ENCODE measurements around the gene GOLGA6L7.
"Not testable (repeated sequence)": the region's sequence is repeated elsewhere in the genome, so short reads cannot be mapped to it uniquely, and the experiment has no call there.

The GOLGA6L7 gene

DNA sequence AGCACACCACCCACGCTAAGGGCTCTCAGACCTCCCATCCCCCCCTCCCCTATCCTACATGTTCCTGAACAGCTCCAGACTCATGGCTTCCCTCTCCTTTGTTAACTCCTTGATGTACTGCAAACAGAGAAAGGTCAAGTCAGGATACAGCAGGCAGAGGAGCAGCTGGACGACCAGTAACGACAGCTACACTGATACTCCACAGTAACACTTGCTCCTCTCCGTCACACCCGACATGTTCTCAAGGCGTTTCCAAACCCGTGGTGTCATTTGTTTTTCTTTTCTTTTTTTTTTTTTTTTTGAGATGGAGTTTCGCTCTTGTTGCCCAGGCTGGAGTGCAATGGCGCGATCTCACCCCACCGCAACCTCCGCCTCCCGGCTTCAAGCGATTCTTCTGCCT is 4.3 kb downstream of the GOLGA6L7 start:
- not testable (repeated sequence) for ATAC-seq (replicated peaks); H3K36me3 Mint-ChIP-seq; DNase-seq; H3K27ac Mint-ChIP-seq; H3K4me1 Mint-ChIP-seq; H3K9me3 Mint-ChIP-seq; H3K4me3 Mint-ChIP-seq; H3K27me3 Mint-ChIP-seq

DNA sequence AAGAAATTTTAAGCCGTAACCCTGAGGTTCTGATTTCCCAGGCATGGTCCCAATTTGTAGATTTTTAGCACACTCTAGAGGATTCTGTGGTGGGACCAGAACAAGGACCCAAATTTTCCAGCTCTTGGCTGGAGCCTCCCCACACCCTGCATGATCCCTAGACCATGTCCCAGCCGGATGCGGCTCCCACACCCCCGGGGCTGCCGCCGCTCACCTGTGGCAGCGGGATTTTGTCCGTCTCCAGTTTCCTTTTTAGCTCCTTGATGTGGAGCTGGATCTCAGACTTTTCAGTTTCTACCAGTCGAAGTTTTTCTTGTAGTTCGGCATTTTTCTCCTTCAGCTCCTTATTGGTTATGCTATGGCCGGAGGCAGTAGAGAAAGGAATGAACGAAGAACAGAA is 4.9 kb downstream of the GOLGA6L7 start:
- ATAC-seq (replicated peaks); H3K27me3 Mint-ChIP-seq; H3K4me1 Mint-ChIP-seq; DNase-seq; H3K4me3 Mint-ChIP-seq; H3K36me3 Mint-ChIP-seq; H3K27ac Mint-ChIP-seq; H3K9me3 Mint-ChIP-seq: not testable (repeated sequence)

- not testable (repeated sequence) for H3K27me3 Mint-ChIP-seq; H3K4me3 Mint-ChIP-seq; DNase-seq; ATAC-seq (replicated peaks); H3K4me1 Mint-ChIP-seq; H3K27ac Mint-ChIP-seq; H3K9me3 Mint-ChIP-seq; H3K36me3 Mint-ChIP-seq
These were observed 6.2 kb downstream of the GOLGA6L7 start for GRCh38 chr15:28842210-28842609.

DNA sequence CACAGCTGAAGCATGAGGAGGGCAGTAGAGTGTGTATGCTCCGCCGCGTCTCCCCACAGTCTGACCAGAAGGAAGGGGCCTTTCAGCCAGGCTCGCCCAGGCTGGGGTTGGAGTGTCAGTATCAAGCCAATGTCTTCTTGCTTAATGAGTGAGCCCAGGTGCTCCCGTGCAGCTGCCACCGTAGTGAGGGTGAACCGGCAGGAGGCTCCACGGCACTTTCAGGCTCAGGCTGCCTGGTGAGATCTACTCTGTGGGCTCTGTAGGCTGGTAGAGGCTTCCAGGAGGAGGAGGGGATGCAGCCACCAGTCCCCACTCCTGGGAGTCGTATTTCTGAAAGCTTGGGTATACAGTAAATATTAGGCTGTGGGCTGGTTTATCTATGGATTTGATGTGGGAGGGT is 8.2 kb downstream of the GOLGA6L7 start:
- not testable (repeated sequence) for H3K36me3 Mint-ChIP-seq; H3K4me1 Mint-ChIP-seq; ATAC-seq (replicated peaks); H3K9me3 Mint-ChIP-seq; H3K27me3 Mint-ChIP-seq; DNase-seq; H3K27ac Mint-ChIP-seq; H3K4me3 Mint-ChIP-seq

GRCh38 chr15:28834957-28835585 is 13.4 kb downstream of the GOLGA6L7 start:
- ATAC-seq (replicated peaks); H3K9me3 Mint-ChIP-seq; H3K36me3 Mint-ChIP-seq; DNase-seq; H3K4me3 Mint-ChIP-seq; H3K27ac Mint-ChIP-seq: not testable (repeated sequence)
- H3K4me1 Mint-ChIP-seq = peaks cover 4 to 13% of the 10 kb centered on the region in 2 donors
- peaks cover 13 to 20% of the 10 kb centered on the region in 2 donors for H3K27me3 Mint-ChIP-seq

GRCh38 chr15:28831897-28832587 is 16.4 kb downstream of the GOLGA6L7 start:
- H3K4me3 Mint-ChIP-seq = peak overlapping the region; percentile 55 to 73
- not testable (repeated sequence) for H3K27ac Mint-ChIP-seq, H3K36me3 Mint-ChIP-seq, H3K9me3 Mint-ChIP-seq
- peaks cover 4 to 13% of the 10 kb centered on the region in 2 donors for H3K4me1 Mint-ChIP-seq
- ATAC-seq (replicated peaks) (peak; percentile 55 to 73), DNase-seq (peak; percentile 4)
- peaks cover 15 to 20% of the 10 kb centered on the region in 2 donors for H3K27me3 Mint-ChIP-seq

DNA sequence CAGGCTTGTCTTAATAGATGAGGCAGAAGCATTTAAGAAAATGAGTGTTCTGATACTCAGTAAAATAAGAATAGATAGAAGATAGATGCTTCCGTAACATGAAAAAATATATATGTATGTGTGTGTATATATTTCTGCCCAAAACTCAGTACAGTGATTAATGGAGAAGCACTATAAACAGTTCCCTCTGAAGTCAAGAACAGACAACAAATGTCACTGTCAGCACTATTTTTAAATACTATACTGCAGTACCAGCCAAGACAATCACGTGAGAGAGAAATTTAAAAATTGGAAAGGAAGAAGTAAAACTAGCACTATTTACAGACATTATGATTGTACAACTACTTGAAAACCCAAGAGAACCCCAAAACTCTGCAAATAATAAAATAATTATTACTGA is 27.0 kb downstream of the GOLGA6L7 start:
- H3K4me3 Mint-ChIP-seq; H3K27ac Mint-ChIP-seq; ATAC-seq (replicated peaks); DNase-seq; H3K36me3 Mint-ChIP-seq; H3K9me3 Mint-ChIP-seq; H3K27me3 Mint-ChIP-seq; H3K4me1 Mint-ChIP-seq: not testable (repeated sequence)

GRCh38 chr15:28819930-28820295 is 28.5 kb downstream of the GOLGA6L7 start:
- ATAC-seq (replicated peaks); H3K9me3 Mint-ChIP-seq; H3K36me3 Mint-ChIP-seq: not testable (repeated sequence)

GRCh38 chr15:28819019-28819929 is 29.2 kb downstream of the GOLGA6L7 start:
- DNase-seq; H3K4me3 Mint-ChIP-seq; H3K4me1 Mint-ChIP-seq; H3K27me3 Mint-ChIP-seq; H3K9me3 Mint-ChIP-seq; H3K36me3 Mint-ChIP-seq; ATAC-seq (replicated peaks); H3K27ac Mint-ChIP-seq: not testable (repeated sequence)

More at GRCh38 chr15:28819930-28820295, 28.5 kb downstream of the GOLGA6L7 start:
- not testable (repeated sequence) for H3K4me3 Mint-ChIP-seq, H3K4me1 Mint-ChIP-seq, DNase-seq, H3K27me3 Mint-ChIP-seq, H3K27ac Mint-ChIP-seq

DNA sequence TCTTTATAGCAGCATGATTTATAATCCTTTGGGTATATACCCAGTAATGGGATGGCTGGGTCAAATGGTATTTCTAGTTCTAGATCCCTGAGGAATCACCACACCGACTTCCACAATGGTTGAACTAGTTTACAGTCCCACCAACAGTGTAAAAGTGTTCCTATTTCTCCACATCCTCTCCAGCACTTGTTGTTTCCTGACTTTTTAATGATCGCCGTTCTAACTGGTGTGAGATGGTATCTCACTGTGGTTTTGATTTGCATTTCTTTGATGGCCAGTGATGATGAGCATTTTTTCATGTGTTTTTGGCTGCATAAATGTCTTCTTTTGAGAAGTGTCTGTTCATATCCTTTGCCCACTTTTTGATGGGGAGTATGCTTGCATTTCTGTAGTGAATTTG is 30.3 kb downstream of the GOLGA6L7 start:
- H3K36me3 Mint-ChIP-seq; ATAC-seq (replicated peaks); H3K9me3 Mint-ChIP-seq; H3K4me1 Mint-ChIP-seq; DNase-seq; H3K4me3 Mint-ChIP-seq; H3K27ac Mint-ChIP-seq: not testable (repeated sequence)
- H3K27me3 Mint-ChIP-seq = peaks cover 8 to 17% of the 10 kb centered on the region in 2 donors

- not testable (repeated sequence) for H3K36me3 Mint-ChIP-seq; H3K9me3 Mint-ChIP-seq; ATAC-seq (replicated peaks); DNase-seq; H3K27ac Mint-ChIP-seq; H3K4me3 Mint-ChIP-seq; H3K4me1 Mint-ChIP-seq
- H3K27me3 Mint-ChIP-seq = peaks cover 8 to 22% of the 10 kb centered on the region in 2 donors
These were observed 34.4 kb downstream of the GOLGA6L7 start for GRCh38 chr15:28814059-28814458.

DNA sequence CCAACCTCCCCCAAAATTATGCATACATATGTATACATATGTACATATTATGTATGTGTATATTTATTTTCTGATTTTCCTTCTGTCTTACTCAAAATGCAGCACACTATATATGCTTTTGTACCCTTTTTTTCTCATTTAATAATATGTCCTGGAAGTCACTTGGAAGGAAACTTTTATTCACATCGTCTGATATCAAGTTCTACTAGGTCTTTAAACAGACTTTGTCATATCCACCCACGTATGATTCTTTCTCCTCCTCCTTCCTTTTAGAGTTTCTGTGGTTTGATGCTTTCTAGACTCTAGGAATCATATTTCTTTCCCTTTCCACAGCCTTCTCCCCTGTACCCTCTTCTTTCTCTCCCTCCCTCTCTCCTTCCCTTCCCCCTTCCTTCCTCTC is 35.1 kb downstream of the GOLGA6L7 start:
- peaks cover 8 to 22% of the 10 kb centered on the region in 2 donors for H3K27me3 Mint-ChIP-seq
- H3K27ac Mint-ChIP-seq; DNase-seq; H3K9me3 Mint-ChIP-seq; H3K4me1 Mint-ChIP-seq; ATAC-seq (replicated peaks); H3K4me3 Mint-ChIP-seq; H3K36me3 Mint-ChIP-seq: not testable (repeated sequence)

DNA sequence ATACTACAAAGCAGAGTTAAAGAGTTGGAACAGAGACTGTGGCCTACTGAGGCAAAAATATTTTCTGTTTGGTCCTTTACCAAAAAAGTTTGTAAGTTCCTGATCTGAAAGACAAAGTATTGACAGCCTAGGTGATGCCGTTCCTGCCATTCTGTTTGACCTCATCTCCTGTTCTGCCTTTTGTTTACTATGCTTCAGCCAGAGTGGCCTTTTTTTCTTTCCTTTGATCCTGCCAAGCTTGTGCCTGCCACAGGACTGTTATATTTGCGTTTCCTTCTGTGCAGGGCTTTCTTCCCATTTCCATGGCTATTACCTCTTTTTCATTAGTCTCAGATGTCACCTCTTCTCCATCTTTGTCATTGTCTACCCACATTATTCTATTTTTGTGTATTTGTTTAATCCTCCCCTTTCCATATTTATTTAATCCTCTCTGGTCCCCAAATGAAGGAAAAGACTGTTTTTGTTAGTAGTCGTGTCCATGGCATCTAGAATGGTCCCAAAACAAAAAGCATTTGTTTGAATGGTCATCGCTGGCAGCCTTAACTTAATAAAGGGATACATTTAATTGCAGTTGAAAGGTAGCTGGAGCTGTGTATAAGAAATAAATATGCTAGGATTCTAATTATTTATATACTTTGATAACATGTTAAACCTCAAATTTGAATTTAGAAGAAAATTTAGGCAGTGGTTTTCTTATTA is 36.4 kb downstream of the GOLGA6L7 start:
- DNase-seq; H3K27ac Mint-ChIP-seq; H3K9me3 Mint-ChIP-seq; H3K4me3 Mint-ChIP-seq; H3K4me1 Mint-ChIP-seq; H3K36me3 Mint-ChIP-seq; ATAC-seq (replicated peaks): not testable (repeated sequence)
- peaks cover 8 to 22% of the 10 kb centered on the region in 2 donors for H3K27me3 Mint-ChIP-seq

GRCh38 chr15:28810444-28810843 is 38.0 kb downstream of the GOLGA6L7 start:
- not testable (repeated sequence) for H3K27ac Mint-ChIP-seq; ATAC-seq (replicated peaks); H3K9me3 Mint-ChIP-seq; DNase-seq; H3K4me1 Mint-ChIP-seq; H3K4me3 Mint-ChIP-seq; H3K36me3 Mint-ChIP-seq
- H3K27me3 Mint-ChIP-seq = peaks cover 8 to 18% of the 10 kb centered on the region in 2 donors

Measured in stimulated activated naive B cell treated with anti-CD40 and anti-IgM and Interleukin-4, amounts not matched to agents 10 μg/mL and 1 μg/mL and 100 μg/mL, for 72 hours (primary cell).